NCI-H1930 (cell line): ENCODE results near the gene CDIPT.

Experiments
- DNase-seq, 2 experiments: peaks; one replicate each; lab custom pipeline; 2025; lab: John Stamatoyannopoulos, UW

The CDIPT gene

GRCh38 chr16:29825145-29826044 lies 37.6 kb downstream of the CDIPT start:
- DNase-seq, result no peak

- no peak for DNase-seq
Measured at GRCh38 chr16:29824589-29825144, 38.4 kb downstream of the CDIPT start.

GRCh38 chr16:29821643-29822115 lies 41.3 kb downstream of the CDIPT start:
- no peak for DNase-seq

- DNase-seq, result no peak
Measured at GRCh38 chr16:29820730-29821642, 42.0 kb downstream of the CDIPT start.

GRCh38 chr16:29820271-29820701 lies 42.7 kb downstream of the CDIPT start, which contains the start of gene MVP:
TSS of gene MVP (plus strand) at chr16:29820462. CDS start at chr16:29830550, 10,088 bp downstream.
- no peak for DNase-seq

- DNase-seq, result no peak
Measured at GRCh38 chr16:29819506-29819905, 43.5 kb downstream of the CDIPT start.

- no peak for DNase-seq
Measured at GRCh38 chr16:29818082-29818481, 44.9 kb downstream of the CDIPT start.

GRCh38 chr16:29816694-29817441 lies 46.2 kb downstream of the CDIPT start:
- DNase-seq, result peak in 1 of 2 experiments; percentile 55

- DNase-seq, result peak; percentile 99 to 100
Measured at GRCh38 chr16:29815793-29816693, 47.0 kb downstream of the CDIPT start, which contains the start of gene PAGR1. TSS of gene PAGR1 (plus strand) at chr16:29816152. CDS start at chr16:29816526, 374 bp downstream.

- peak in 1 of 2 experiments; percentile 38 for DNase-seq
Measured at GRCh38 chr16:29815032-29815721, 47.8 kb downstream of the CDIPT start.

GRCh38 chr16:29814592-29814991 lies 48.4 kb downstream of the CDIPT start:
- no peak for DNase-seq

GRCh38 chr16:29813644-29814562 lies 49.1 kb downstream of the CDIPT start:
- DNase-seq, result no peak

GRCh38 chr16:29812754-29813643 lies 50.0 kb downstream of the CDIPT start:
- DNase-seq, result no peak

GRCh38 chr16:29811896-29812665 lies 50.9 kb downstream of the CDIPT start, which contains the start of gene PRRT2:
TSS of gene PRRT2 (plus strand) at chr16:29812193. CDS start at chr16:29813055, 862 bp downstream.
- peak; percentile 80 to 83 for DNase-seq

GRCh38 chr16:29811170-29811895 lies 51.7 kb downstream of the CDIPT start:
- DNase-seq, result peak; percentile 90 to 91

- DNase-seq, result no peak
Measured at GRCh38 chr16:29810699-29811169, 52.3 kb downstream of the CDIPT start.
